ENCODE measurements around the gene YEATS4. TPM values are rescaled to one million over a fixed set of nuclear protein-coding genes. Genes with fewer than 3 reads are reported as not detected.

Gene YEATS4
- total and polyA plus RNA-seq, 9 of the 15 experiments (the other 6 are each of a cell fraction or from before 2014, with no cell fraction given), result 25.9 to 92.2 (median 49.2) TPM

GRCh38 chr12:69359531-69360347, at the start of gene YEATS4 (continued):
- TF ChIP-seq HDAC3 (IDR thresholded peaks at IDR 0.05; ENCODE audit: borderline replicate concordance, partially characterized antibody) (peak; percentile 23), REST (IDR thresholded peaks at IDR 0.05; ENCODE audit: borderline replicate concordance) (no peak), REST (CRISPR knock-in tag; IDR thresholded peaks at IDR 0.05; ENCODE audit: low read depth) (peak; percentile 78), PTTG1 (tag; IDR thresholded peaks at IDR 0.05; ENCODE audit: low read depth) (no peak), POLR2A (conservative IDR thresholded peaks at IDR 0.05) (peak; percentile 95), STAT6 (CRISPR knock-in tag; IDR thresholded peaks at IDR 0.05) (0 out of 2 replicates have a peak, but pooled peaks have one; percentile 40), JUN (IDR thresholded peaks at IDR 0.05; ENCODE audit: borderline replicate concordance, low read depth, low read length) (peak; percentile 15; the same call in 1 of the 2 replicates), JUN (CRISPR knock-in tag; IDR thresholded peaks at IDR 0.05; ENCODE audit: borderline replicate concordance) (no peak), MTA3 (IDR thresholded peaks at IDR 0.05; ENCODE audit: borderline replicate concordance) (0 out of 2 replicates have a peak, but pooled peaks have one; percentile 75), ZNF586 (CRISPR knock-in tag; conservative IDR thresholded peaks at IDR 0.05) (no peak), ESRRB (CRISPR knock-in tag; IDR thresholded peaks at IDR 0.05; ENCODE audit: borderline replicate concordance) (no peak), FOXM1 (IDR thresholded peaks at IDR 0.05; ENCODE audit: low read depth) (peak; percentile 83), FOXM1 (CRISPR knock-in tag; IDR thresholded peaks at IDR 0.05; ENCODE audit: low read depth) (peak; percentile 85; the same call in 1 of the 2 replicates), ARID1B (IDR thresholded peaks at IDR 0.05) (0 out of 2 replicates have a peak, but pooled peaks have one; percentile 9), CREB3L1 (IDR thresholded peaks at IDR 0.05; ENCODE audit: borderline replicate concordance, low read depth) (peak; percentile 67)
